Naive thymus-derived CD8-positive, alpha-beta T cell (primary cell): ENCODE results near the gene INHBC. TPM values are rescaled to one million over a fixed set of nuclear protein-coding genes. Genes with fewer than 3 reads are reported as not detected.
"Not testable (repeated sequence)": the region's sequence is repeated elsewhere in the genome, so short reads cannot be mapped to it uniquely, and the experiment has no call there.

ENCODE experiments used
- ATAC-seq, 2 donors: fragments of 150-1000 bp; cut with Tn5 transposase in 1 of 2; sonication (Bioruptor Pico), chemical (Tn5 transposase) in 1 of 2; 1 replicate in 1 of 2; 2 replicates in 1 of 2; pipeline ENCODE4 v1.10.0; 2021; ENCODE audit warnings: mild to moderate bottlenecking in 2 of 2, moderate library complexity in 2 of 2
- POLR2A ChIA-PET: fragments of 350-600 bp; sonication (Branson Sonifier 250); formaldehyde crosslinking; loops from one replicate; lab custom pipeline; 2021; ENCODE audit warnings: antibody characterized with exemption; lab: Charles Lee
- DNase-seq, 10 donors: peaks; one replicate each; pipeline versions ENCODE4 v3.0.0 to v3.0.0-alpha.2; 2020 to 2022
- H3K27ac Mint-ChIP-seq, 10 donors: one replicate each; pipeline ENCODE4 v1.8.0; 2020 to 2022; ENCODE audit warnings: mild to moderate bottlenecking in 10 of 10, mixed read lengths in 10 of 10, moderate library complexity in 4 of 10, inconsistent platforms in 1 of 10
- H3K27me3 Mint-ChIP-seq, 5 donors: one replicate each; pipeline ENCODE4 v1.8.0; 2021 to 2022; ENCODE audit warnings: mixed read lengths in 5 of 5
- H3K36me3 Mint-ChIP-seq, 3 donors: one replicate each; pipeline ENCODE4 v1.8.0; 2020 to 2022; ENCODE audit warnings: mixed read lengths in 3 of 3, mild to moderate bottlenecking in 2 of 3, inconsistent platforms in 1 of 3
- H3K4me1 Mint-ChIP-seq, 4 donors: one replicate each; pipeline ENCODE4 v1.8.0; 2021 to 2022; ENCODE audit warnings: mixed read lengths in 4 of 4
- H3K4me3 Mint-ChIP-seq, 10 donors: one replicate each; pipeline ENCODE4 v1.8.0; 2020 to 2022; ENCODE audit warnings: mild to moderate bottlenecking in 10 of 10, mixed read lengths in 10 of 10, moderate library complexity in 6 of 10, inconsistent platforms in 1 of 10
- H3K9me3 Mint-ChIP-seq, 9 donors: one replicate each; pipeline ENCODE4 v1.8.0; 2020 to 2022; ENCODE audit warnings: mixed read lengths in 9 of 9, mild to moderate bottlenecking in 3 of 9, inconsistent platforms in 1 of 9, moderate library complexity in 1 of 9
- polyA plus RNA-seq, 3 donors: library from polyadenylated mRNA; unstranded; fragments of 300-500 nt; fragmentation: Illumina TruSeq; gene quantifications; one replicate each; pipeline ENCODE4 v1.2.3, GENCODE V29; 2021
- total RNA-seq, 8 experiments: library from RNA in 2 of 8; stranded (reverse) in 2 of 8; gene quantifications; one replicate each; pipeline ENCODE4 v1.2.3 and lab custom pipeline; 2021 to 2026

INHBC gene
- total and polyA plus RNA-seq, 5 experiments from 2014 or later = 0.18 to 0.19 TPM; not detected in 3

GRCh38 chr12:57410534-57410933 lies 24.1 kb upstream of the INHBC start:
- peaks cover 6 to 32% (median 30%) of the 10 kb centered on the region in 4 donors for H3K4me1 Mint-ChIP-seq

GRCh38 chr12:57414160-57414559 lies 20.4 kb upstream of the INHBC start:
- H3K4me3 Mint-ChIP-seq, H3K27ac Mint-ChIP-seq, H3K27me3 Mint-ChIP-seq, H3K9me3 Mint-ChIP-seq, DNase-seq, ATAC-seq: not testable (repeated sequence)
- POLR2A ChIA-PET = interaction anchor here (0.6 to 0.7 kb wide), 3 partner anchors 48 to 120 kb away, joined by 3 to 5 read pairs (median 4); no protein-coding TSS in a partner anchor
- Mint-ChIP-seq H3K36me3 (peaks cover 0 to 39% (median 2%) of the 10 kb centered on the region in 3 donors), H3K4me1 (peaks cover 13 to 55% (median 46%) of the 10 kb centered on the region in 4 donors)

More at GRCh38 chr12:57410534-57410933, 24.1 kb upstream of the INHBC start:
- no peaks in the 10 kb centered on the region for H3K27me3 Mint-ChIP-seq
- DNase-seq (no peak), ATAC-seq (no peak)
- no peak overlapping the region for H3K27ac Mint-ChIP-seq
- no peak overlapping the region for H3K4me3 Mint-ChIP-seq
- POLR2A ChIA-PET = no interaction called here
- H3K36me3 Mint-ChIP-seq = peaks cover 0 to 33% (median 2%) of the 10 kb centered on the region in 3 donors
- H3K9me3 Mint-ChIP-seq = no peaks in the 10 kb centered on the region

GRCh38 chr12:57415088-57415487 lies 19.5 kb upstream of the INHBC start:
- Mint-ChIP-seq H3K27me3 (no peaks in the 10 kb centered on the region), H3K27ac (peak overlapping the region in 2 of 10 donors; percentile 60 to 66)

GRCh38 chr12:57416039-57416996 lies 18.3 kb upstream of the INHBC start:
- POLR2A ChIA-PET = interaction anchor here (0.6 kb wide), 1 partner anchor 125 kb away, joined by 3 read pairs; no protein-coding TSS in a partner anchor
- ATAC-seq (no peak), DNase-seq (no peak)

More at GRCh38 chr12:57415088-57415487, 19.5 kb upstream of the INHBC start:
- Mint-ChIP-seq H3K4me3 (no peak overlapping the region), H3K9me3 (no peaks in the 10 kb centered on the region), H3K4me1 (peaks cover 19 to 63% (median 52%) of the 10 kb centered on the region in 4 donors), H3K36me3 (peaks cover 0 to 45% (median 3%) of the 10 kb centered on the region in 3 donors)
- POLR2A ChIA-PET = interaction anchor here (0.7 kb wide), 1 partner anchor 47 kb away, joined by 3 read pairs; no protein-coding TSS in a partner anchor
- no peak for ATAC-seq
- DNase-seq = no peak

GRCh38 chr12:57418255-57418654 lies 16.3 kb upstream of the INHBC start:
- Mint-ChIP-seq H3K4me1 (peaks cover 26 to 60% (median 46%) of the 10 kb centered on the region in 4 donors), H3K9me3 (no peaks in the 10 kb centered on the region), H3K27me3 (no peaks in the 10 kb centered on the region), H3K4me3 (peak overlapping the region in 1 of 10 donors; percentile 6), H3K27ac (peak overlapping the region in 2 of 10 donors; percentile 29 to 42), H3K36me3 (peaks cover 0 to 48% (median 7%) of the 10 kb centered on the region in 3 donors)
- POLR2A ChIA-PET = interaction anchor here (1.1 kb wide), 1 partner anchor 9 kb away, joined by 4 read pairs; no protein-coding TSS in a partner anchor
- DNase-seq (no peak), ATAC-seq (no peak)

More at GRCh38 chr12:57416039-57416996, 18.3 kb upstream of the INHBC start:
- H3K36me3 Mint-ChIP-seq = peaks cover 0 to 49% (median 5%) of the 10 kb centered on the region in 3 donors
- no peaks in the 10 kb centered on the region for H3K9me3 Mint-ChIP-seq
- H3K27me3 Mint-ChIP-seq = no peaks in the 10 kb centered on the region
- peaks cover 25 to 62% (median 52%) of the 10 kb centered on the region in 4 donors for H3K4me1 Mint-ChIP-seq
- H3K4me3 Mint-ChIP-seq = no peak overlapping the region
- H3K27ac Mint-ChIP-seq = peak overlapping the region in 4 of 10 donors; percentile 13 to 77 (median 40)

- ATAC-seq (no peak), DNase-seq (no peak)
- H3K9me3 Mint-ChIP-seq = no peaks in the 10 kb centered on the region
- no peaks in the 10 kb centered on the region for H3K27me3 Mint-ChIP-seq
- POLR2A ChIA-PET = interaction anchor here (0.6 to 1.2 kb wide), 2 partner anchors 11 to 148 kb away, joined by 3 to 4 read pairs; no protein-coding TSS in a partner anchor
- peak overlapping the region in 3 of 10 donors; percentile 3 to 89 (median 42) for H3K27ac Mint-ChIP-seq
- H3K4me1 Mint-ChIP-seq = peaks cover 28 to 64% (median 49%) of the 10 kb centered on the region in 4 donors
- H3K36me3 Mint-ChIP-seq = peaks cover 0 to 54% (median 7%) of the 10 kb centered on the region in 3 donors
- no peak overlapping the region for H3K4me3 Mint-ChIP-seq
Measured at GRCh38 chr12:57419495-57419894, 15.1 kb upstream of the INHBC start.

- no peaks in the 10 kb centered on the region for H3K27me3 Mint-ChIP-seq
- H3K9me3 Mint-ChIP-seq = no peaks in the 10 kb centered on the region
- POLR2A ChIA-PET = interaction anchor here (0.7 kb wide), 1 partner anchor 361 kb away, joined by 5 read pairs; no protein-coding TSS in a partner anchor
- H3K4me1 Mint-ChIP-seq = peaks cover 25 to 60% (median 44%) of the 10 kb centered on the region in 4 donors
- no peak for DNase-seq
- H3K36me3 Mint-ChIP-seq = peaks cover 0 to 51% (median 7%) of the 10 kb centered on the region in 3 donors
- no peak for ATAC-seq
- no peak overlapping the region for H3K4me3 Mint-ChIP-seq
- H3K27ac Mint-ChIP-seq = peak overlapping the region in 6 of 10 donors; percentile 1 to 71 (median 20)
Measured at GRCh38 chr12:57420482-57420881, 14.1 kb upstream of the INHBC start.

- Mint-ChIP-seq H3K4me1 (peaks cover 23 to 60% (median 46%) of the 10 kb centered on the region in 4 donors), H3K36me3 (peaks cover 0 to 31% (median 3%) of the 10 kb centered on the region in 3 donors), H3K27ac (peak overlapping the region in 7 of 10 donors; percentile 2 to 60 (median 43))
- not testable (repeated sequence) for DNase-seq, H3K9me3 Mint-ChIP-seq, H3K4me3 Mint-ChIP-seq, ATAC-seq, H3K27me3 Mint-ChIP-seq
- POLR2A ChIA-PET = interaction anchor here (0.8 kb wide), 1 partner anchor 8 kb away, joined by 4 read pairs; no protein-coding TSS in a partner anchor
Measured at GRCh38 chr12:57426948-57427347, 7.6 kb upstream of the INHBC start.

- Mint-ChIP-seq H3K36me3 (peaks cover 0 to 16% (median 0%) of the 10 kb centered on the region in 3 donors), H3K4me3 (peak overlapping the region; percentile 58 to 99 (median 97)), H3K9me3 (no peaks in the 10 kb centered on the region), H3K4me1 (peaks cover 19 to 52% (median 45%) of the 10 kb centered on the region in 4 donors), H3K27ac (peak overlapping the region; percentile 91 to 100 (median 100)), H3K27me3 (no peaks in the 10 kb centered on the region)
- POLR2A ChIA-PET = no interaction called here
- DNase-seq (no peak), ATAC-seq (no peak)
Measured at GRCh38 chr12:57428965-57429364, 5.6 kb upstream of the INHBC start.

GRCh38 chr12:57429473-57430111 lies 5.0 kb upstream of the INHBC start:
- ATAC-seq = no peak
- H3K27me3 Mint-ChIP-seq = no peaks in the 10 kb centered on the region
- H3K4me1 Mint-ChIP-seq = peaks cover 19 to 47% (median 41%) of the 10 kb centered on the region in 4 donors

GRCh38 chr12:57430112-57430930 lies 4.3 kb upstream of the INHBC start:
- Mint-ChIP-seq H3K9me3 (no peaks in the 10 kb centered on the region), H3K27ac (peak overlapping the region; percentile 99 to 100 (median 100)), H3K27me3 (no peaks in the 10 kb centered on the region), H3K4me1 (peaks cover 21 to 51% (median 44%) of the 10 kb centered on the region in 4 donors), H3K4me3 (peak overlapping the region; percentile 95 to 100 (median 98)), H3K36me3 (peaks cover 0 to 11% (median 0%) of the 10 kb centered on the region in 3 donors)
- peak; percentile 59 to 70 for ATAC-seq
- peak in 8 of 10 donors; percentile 15 to 75 (median 50) for DNase-seq
- POLR2A ChIA-PET = interaction anchor here (0.7 to 1.2 kb wide), 8 partner anchors 11 to 312 kb away, joined by 3 to 10 read pairs (median 4); partner anchors contain the start of genes GLI1, INHBE and SHMT2

More at GRCh38 chr12:57429473-57430111, 5.0 kb upstream of the INHBC start:
- Mint-ChIP-seq H3K4me3 (peak overlapping the region; percentile 95 to 100 (median 98)), H3K36me3 (peaks cover 0 to 11% (median 0%) of the 10 kb centered on the region in 3 donors), H3K9me3 (no peaks in the 10 kb centered on the region), H3K27ac (peak overlapping the region; percentile 99 to 100 (median 100))
- no peak for DNase-seq
- POLR2A ChIA-PET = interaction anchor here (0.7 to 1.2 kb wide), 8 partner anchors 10 to 312 kb away, joined by 3 to 10 read pairs (median 4); partner anchors contain the start of genes GLI1, INHBE and SHMT2
